Measurements from ENCODE around the gene BMPR2.

DNA sequence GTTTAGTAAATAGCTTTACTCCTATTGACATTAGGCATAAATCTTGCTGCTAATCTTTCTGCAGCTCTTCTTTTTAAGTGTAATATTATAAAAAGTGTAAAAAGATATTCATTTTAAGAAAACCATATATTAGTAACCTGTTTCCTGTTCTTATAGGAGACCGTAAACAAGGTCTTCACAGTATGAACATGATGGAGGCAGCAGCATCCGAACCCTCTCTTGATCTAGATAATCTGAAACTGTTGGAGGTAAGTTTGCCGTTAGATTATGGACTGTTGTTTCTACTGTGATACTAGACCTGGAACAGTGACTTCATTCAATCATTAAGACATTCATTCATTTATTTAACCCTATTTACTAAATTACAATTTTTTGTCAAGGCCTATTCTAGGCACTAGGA, 138.6 kb downstream of the BMPR2 start:
- TF ChIP-seq, protein P1, sequence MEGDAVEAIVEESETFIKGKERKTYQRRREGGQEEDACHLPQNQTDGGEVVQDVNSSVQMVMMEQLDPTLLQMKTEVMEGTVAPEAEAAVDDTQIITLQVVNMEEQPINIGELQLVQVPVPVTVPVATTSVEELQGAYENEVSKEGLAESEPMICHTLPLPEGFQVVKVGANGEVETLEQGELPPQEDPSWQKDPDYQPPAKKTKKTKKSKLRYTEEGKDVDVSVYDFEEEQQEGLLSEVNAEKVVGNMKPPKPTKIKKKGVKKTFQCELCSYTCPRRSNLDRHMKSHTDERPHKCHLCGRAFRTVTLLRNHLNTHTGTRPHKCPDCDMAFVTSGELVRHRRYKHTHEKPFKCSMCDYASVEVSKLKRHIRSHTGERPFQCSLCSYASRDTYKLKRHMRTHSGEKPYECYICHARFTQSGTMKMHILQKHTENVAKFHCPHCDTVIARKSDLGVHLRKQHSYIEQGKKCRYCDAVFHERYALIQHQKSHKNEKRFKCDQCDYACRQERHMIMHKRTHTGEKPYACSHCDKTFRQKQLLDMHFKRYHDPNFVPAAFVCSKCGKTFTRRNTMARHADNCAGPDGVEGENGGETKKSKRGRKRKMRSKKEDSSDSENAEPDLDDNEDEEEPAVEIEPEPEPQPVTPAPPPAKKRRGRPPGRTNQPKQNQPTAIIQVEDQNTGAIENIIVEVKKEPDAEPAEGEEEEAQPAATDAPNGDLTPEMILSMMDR (IDR thresholded peaks at IDR 0.05), result no peak
- no peak for TF ChIP-seq POLR2AphosphoS5 (IDR thresholded peaks at IDR 0.05)
- no peak for TF ChIP-seq POLR2A (IDR thresholded peaks at IDR 0.05; ENCODE audit: low read depth)

Measured in esophagus muscularis mucosa (tissue), 3 donors.